Nephron (organoid): ENCODE results near the gene IFNA8.
A peak's percentile ranks its signal among the peaks of the same experiment; 100 is the strongest.

Experiments used
- H3K27ac Mint-ChIP-seq, 3 experiments: 2 replicates each; pipeline ENCODE4 v1.8.0; 2020; ENCODE audit warnings: mixed read lengths in 3 of 3, mild to moderate bottlenecking in 2 of 3, moderate library complexity in 1 of 3
- H3K27me3 Mint-ChIP-seq: 2 replicates; pipeline ENCODE4 v1.8.0; 2021; ENCODE audit warnings: low read depth, mild to moderate bottlenecking, moderate library complexity, mixed read lengths
- H3K36me3 Mint-ChIP-seq: 2 replicates; pipeline ENCODE4 v1.8.0; 2020; ENCODE audit warnings: low read depth, mixed read lengths
- H3K4me1 Mint-ChIP-seq: 2 replicates; pipeline ENCODE4 v1.8.0; 2020; ENCODE audit warnings: mixed read lengths
- H3K4me3 Mint-ChIP-seq, 3 experiments: 2 replicates each; pipeline ENCODE4 v1.8.0; 2020; ENCODE audit warnings: mild to moderate bottlenecking in 3 of 3, mixed read lengths in 3 of 3, moderate library complexity in 2 of 3
- H3K9me3 Mint-ChIP-seq: 2 replicates; pipeline ENCODE4 v1.8.0; 2020; ENCODE audit warnings: mixed read lengths
- CTCF ChIP-seq, 3 experiments: fragments of 200-600 bp; sonication (generic); IDR thresholded peaks; one replicate each; pipeline ENCODE4 v1.5.0; 2021; ENCODE audit warnings: antibody characterized with exemption in 3 of 3; ENCODE audit not compliant: unreplicated experiment in 3 of 3

The IFNA8 gene

GRCh38 chr9:21402386-21403251, 6.3 kb upstream of the IFNA8 start:
- H3K4me1 Mint-ChIP-seq = no peaks in the 10 kb centered on the region
- peak overlapping the region; percentile 71 to 77 (median 72) for H3K4me3 Mint-ChIP-seq
- H3K9me3 Mint-ChIP-seq = no peaks in the 10 kb centered on the region
- peaks cover 75% of the 10 kb centered on the region for H3K27me3 Mint-ChIP-seq
- no peak overlapping the region for H3K27ac Mint-ChIP-seq
- H3K36me3 Mint-ChIP-seq = no peaks in the 10 kb centered on the region
- TF ChIP-seq CTCF (IDR thresholded peaks at IDR 0.05; ENCODE audit: unreplicated experiment in 3 of 3) = no peak

GRCh38 chr9:21404146-21404545, 4.8 kb upstream of the IFNA8 start:
- Mint-ChIP-seq H3K9me3 (no peaks in the 10 kb centered on the region), H3K27me3 (peaks cover 62% of the 10 kb centered on the region), H3K4me3 (no peak overlapping the region), H3K27ac (no peak overlapping the region), H3K4me1 (no peaks in the 10 kb centered on the region), H3K36me3 (no peaks in the 10 kb centered on the region)
- no peak for TF ChIP-seq CTCF (IDR thresholded peaks at IDR 0.05; ENCODE audit: unreplicated experiment in 3 of 3)

- Mint-ChIP-seq H3K4me3 (no peak overlapping the region), H3K36me3 (no peaks in the 10 kb centered on the region), H3K27me3 (peaks cover under 1% of the 10 kb centered on the region), H3K4me1 (no peaks in the 10 kb centered on the region), H3K9me3 (no peaks in the 10 kb centered on the region), H3K27ac (no peak overlapping the region)
- TF ChIP-seq CTCF (IDR thresholded peaks at IDR 0.05; ENCODE audit: unreplicated experiment in 3 of 3) = no peak
Observed at GRCh38 chr9:21412107-21412506, 3.2 kb downstream of the IFNA8 start.

GRCh38 chr9:21413151-21413550, 4.2 kb downstream of the IFNA8 start:
- Mint-ChIP-seq H3K9me3 (no peaks in the 10 kb centered on the region), H3K4me1 (no peaks in the 10 kb centered on the region), H3K4me3 (no peak overlapping the region), H3K36me3 (no peaks in the 10 kb centered on the region), H3K27me3 (no peaks in the 10 kb centered on the region), H3K27ac (no peak overlapping the region)
- no peak for TF ChIP-seq CTCF (IDR thresholded peaks at IDR 0.05; ENCODE audit: unreplicated experiment in 3 of 3)

- no peak overlapping the region for H3K27ac Mint-ChIP-seq
- H3K36me3 Mint-ChIP-seq = no peaks in the 10 kb centered on the region
- H3K27me3 Mint-ChIP-seq = no peaks in the 10 kb centered on the region
- no peak for TF ChIP-seq CTCF (IDR thresholded peaks at IDR 0.05; ENCODE audit: unreplicated experiment in 3 of 3)
- no peaks in the 10 kb centered on the region for H3K4me1 Mint-ChIP-seq
- no peak overlapping the region for H3K4me3 Mint-ChIP-seq
- H3K9me3 Mint-ChIP-seq = no peaks in the 10 kb centered on the region
Observed at GRCh38 chr9:21413624-21414023, 4.7 kb downstream of the IFNA8 start.
